Neural cell (in vitro differentiated cells): Measurements from ENCODE around the gene PREX1.

ENCODE experiments used
- EP300 ChIP-seq: fragments of 450-650 bp; conservative IDR thresholded peaks from 2 replicates; pipeline ENCODE4 v1.6.1; 2014; ENCODE audit warnings: antibody characterized with exemption, mild to moderate bottlenecking, moderate library complexity; ENCODE audit not compliant: poor library complexity, severe bottlenecking
- EZH2 ChIP-seq: fragments of 200-600, 300-800 bp; shearing (Covaris generic), sonication (generic); IDR thresholded peaks from 2 replicates; pipeline ENCODE4 v1.6.1; 2014; ENCODE audit warnings: antibody characterized with exemption, low read length, borderline replicate concordance, mild to moderate bottlenecking; ENCODE audit not compliant: insufficient read depth, poor library complexity, severe bottlenecking
- TF ChIP-seq, protein P1 (sequence below): fragments of 450-650 bp; IDR thresholded peaks from 2 replicates; pipeline ENCODE4 v1.5.1; 2014; ENCODE audit warnings: antibody characterized with exemption, mild to moderate bottlenecking, moderate library complexity; ENCODE audit not compliant: poor library complexity, severe bottlenecking

DNA sequence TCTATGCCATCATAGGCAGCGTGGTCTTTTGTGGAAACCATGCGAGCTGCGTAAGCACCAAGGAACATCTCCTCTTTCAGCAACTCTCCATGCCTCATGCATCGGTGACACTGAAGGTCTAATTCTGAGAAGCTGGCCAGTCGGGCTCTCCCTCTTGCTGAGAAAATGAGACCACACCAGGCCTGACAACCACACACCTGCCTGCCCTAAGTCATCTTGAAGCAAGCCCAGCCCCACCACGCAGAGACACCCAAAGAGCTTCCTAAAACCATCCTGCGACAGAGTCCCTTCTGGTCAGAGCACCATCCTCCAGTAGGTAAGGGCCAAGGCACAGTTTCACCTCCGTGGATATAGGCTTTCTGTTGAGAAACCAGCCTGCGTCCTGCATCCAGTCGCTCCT is 26.6 kb downstream of the PREX1 start:
- TF ChIP-seq, protein P1, sequence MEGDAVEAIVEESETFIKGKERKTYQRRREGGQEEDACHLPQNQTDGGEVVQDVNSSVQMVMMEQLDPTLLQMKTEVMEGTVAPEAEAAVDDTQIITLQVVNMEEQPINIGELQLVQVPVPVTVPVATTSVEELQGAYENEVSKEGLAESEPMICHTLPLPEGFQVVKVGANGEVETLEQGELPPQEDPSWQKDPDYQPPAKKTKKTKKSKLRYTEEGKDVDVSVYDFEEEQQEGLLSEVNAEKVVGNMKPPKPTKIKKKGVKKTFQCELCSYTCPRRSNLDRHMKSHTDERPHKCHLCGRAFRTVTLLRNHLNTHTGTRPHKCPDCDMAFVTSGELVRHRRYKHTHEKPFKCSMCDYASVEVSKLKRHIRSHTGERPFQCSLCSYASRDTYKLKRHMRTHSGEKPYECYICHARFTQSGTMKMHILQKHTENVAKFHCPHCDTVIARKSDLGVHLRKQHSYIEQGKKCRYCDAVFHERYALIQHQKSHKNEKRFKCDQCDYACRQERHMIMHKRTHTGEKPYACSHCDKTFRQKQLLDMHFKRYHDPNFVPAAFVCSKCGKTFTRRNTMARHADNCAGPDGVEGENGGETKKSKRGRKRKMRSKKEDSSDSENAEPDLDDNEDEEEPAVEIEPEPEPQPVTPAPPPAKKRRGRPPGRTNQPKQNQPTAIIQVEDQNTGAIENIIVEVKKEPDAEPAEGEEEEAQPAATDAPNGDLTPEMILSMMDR: no peak
- TF ChIP-seq EP300 (no peak), EZH2 (no peak)
